OCI-LY7 (cell line): Measurements from ENCODE around the gene VAT1L.

Experiments used
- CTCF ChIP-seq: fragments of 200-600 bp; sonication (generic); conservative IDR thresholded peaks from 2 replicates; pipeline ENCODE4 v1.5.1; 2014; ENCODE audit warnings: mild to moderate bottlenecking, antibody characterized with exemption, low read length, moderate library complexity, mixed read lengths
- EZH2phosphoT487 ChIP-seq: fragments of 200-600 bp; sonication (generic); IDR thresholded peaks from 2 replicates; pipeline ENCODE4 v1.6.1; 2018; ENCODE audit warnings: low read depth, borderline replicate concordance, mild to moderate bottlenecking, mixed run types, antibody characterized with exemption, low read length, moderate library complexity, mixed read lengths

- TF ChIP-seq CTCF (no peak), EZH2phosphoT487 (no peak)
Measured at GRCh38 chr16:77948835-77949234, 160.5 kb downstream of the VAT1L start.
